Measurements from ENCODE around the gene TTC34. TPM values are rescaled to one million over a fixed set of nuclear protein-coding genes. Genes with fewer than 3 reads are reported as not detected.

Gene TTC34
- total and polyA plus RNA-seq, 2 of the 4 experiments (the other 2 are of a cell fraction) = under 0.01 to 0.09 TPM

DNA sequence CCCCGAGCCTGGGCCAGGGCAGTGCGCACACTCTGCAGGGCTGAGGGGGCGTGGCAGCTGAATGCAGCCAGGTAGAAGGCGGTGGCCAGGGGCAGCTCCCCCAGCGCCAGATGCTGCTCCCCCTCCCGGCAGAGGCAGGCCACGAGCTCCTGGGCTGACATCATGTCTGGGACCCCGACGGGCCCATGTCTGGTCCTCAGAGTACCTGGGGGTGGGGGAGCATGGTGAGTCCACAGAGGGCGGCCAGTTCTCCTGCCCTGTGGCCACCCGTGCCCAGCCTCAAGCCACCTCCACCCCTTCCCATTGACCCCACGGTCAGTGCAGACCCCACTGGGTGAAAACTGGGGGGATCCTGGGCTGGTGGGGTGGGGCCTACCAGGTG, 838 bp downstream of the TTC34 start:
- no peak overlapping the region for H4K8ac ChIP-seq (ENCODE audit: low read depth in 2 of 2, low read length in 2 of 2)
- POLR2A ChIA-PET (ENCODE audit: unreplicated experiment) = no interaction called here
- H2BK20ac ChIP-seq (ENCODE audit: low read depth, low read length) = no peak overlapping the region
- H2AK5ac ChIP-seq (ENCODE audit: low read depth, low read length) = no peak overlapping the region
- H3K9ac ChIP-seq (ENCODE audit: low read depth, low read length) = no peak overlapping the region
- H2BK5ac ChIP-seq (ENCODE audit: low read depth, low read length, poor library complexity, severe bottlenecking) = no peak overlapping the region
- H4K5ac ChIP-seq (ENCODE audit: low read depth, low read length) = no peak overlapping the region
- no peak overlapping the region for H3K14ac ChIP-seq (replicated peaks; ENCODE audit: low read depth, low read length)
- no peak for DNase-seq
- CTCF ChIA-PET = no interaction called here
- no peak overlapping the region for H3K23ac ChIP-seq (ENCODE audit: low read depth, low read length)
- no peak overlapping the region for H3K27ac ChIP-seq (ENCODE audit: insufficient read depth, low read length)
- dilution Hi-C loops (cut with HindIII; ENCODE audit: low sequenced_read_pairs, unreplicated experiment) (no loop called here), in situ Hi-C loops (cut with MboI; ENCODE audit: low sequenced_read_pairs) (no loop called here), intact Hi-C loops (cut with micrococcal nuclease) (no loop called here)
- no peaks in the 10 kb centered on the region for H3K4me1 ChIP-seq (ENCODE audit: control insufficient read depth, insufficient read depth, low read length)
- no peak overlapping the region for H4K91ac ChIP-seq (ENCODE audit: insufficient read depth, low read depth, low read length)
- H3K4me2 ChIP-seq (ENCODE audit: low read depth, low read length) = no peak overlapping the region
- H2BK120ac ChIP-seq (ENCODE audit: low read depth, low read length) = no peak overlapping the region
- H2BK15ac ChIP-seq (ENCODE audit: low read depth, low read length) = no peak overlapping the region
- H3K56ac ChIP-seq (ENCODE audit: extremely low read depth, insufficient read depth, low read length) = no peak overlapping the region
- no peak for TF ChIP-seq MAZ (IDR thresholded peaks at IDR 0.05; ENCODE audit: borderline replicate concordance, low read depth, low read length)
- TF ChIP-seq NFE2L2 (IDR thresholded peaks at IDR 0.05; ENCODE audit: low read depth, low read length) = no peak
- TF ChIP-seq CHD1 (IDR thresholded peaks at IDR 0.05; ENCODE audit: low read depth, low read length) = no peak
- TF ChIP-seq RCOR1 (IDR thresholded peaks at IDR 0.05; ENCODE audit: insufficient replicate concordance, low read length) = no peak
- TF ChIP-seq, protein P1, sequence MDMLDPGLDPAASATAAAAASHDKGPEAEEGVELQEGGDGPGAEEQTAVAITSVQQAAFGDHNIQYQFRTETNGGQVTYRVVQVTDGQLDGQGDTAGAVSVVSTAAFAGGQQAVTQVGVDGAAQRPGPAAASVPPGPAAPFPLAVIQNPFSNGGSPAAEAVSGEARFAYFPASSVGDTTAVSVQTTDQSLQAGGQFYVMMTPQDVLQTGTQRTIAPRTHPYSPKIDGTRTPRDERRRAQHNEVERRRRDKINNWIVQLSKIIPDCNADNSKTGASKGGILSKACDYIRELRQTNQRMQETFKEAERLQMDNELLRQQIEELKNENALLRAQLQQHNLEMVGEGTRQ (IDR thresholded peaks at IDR 0.05; ENCODE audit: low read depth, low read length) = no peak
- TF ChIP-seq SMC3 (IDR thresholded peaks at IDR 0.05; ENCODE audit: low read depth, low read length) = no peak
- no peak for TF ChIP-seq MAFK (IDR thresholded peaks at IDR 0.05; ENCODE audit: low read depth, low read length)
- no peak for TF ChIP-seq FOS (IDR thresholded peaks at IDR 0.05; ENCODE audit: low read depth, low read length)
- TF ChIP-seq, protein P2, sequence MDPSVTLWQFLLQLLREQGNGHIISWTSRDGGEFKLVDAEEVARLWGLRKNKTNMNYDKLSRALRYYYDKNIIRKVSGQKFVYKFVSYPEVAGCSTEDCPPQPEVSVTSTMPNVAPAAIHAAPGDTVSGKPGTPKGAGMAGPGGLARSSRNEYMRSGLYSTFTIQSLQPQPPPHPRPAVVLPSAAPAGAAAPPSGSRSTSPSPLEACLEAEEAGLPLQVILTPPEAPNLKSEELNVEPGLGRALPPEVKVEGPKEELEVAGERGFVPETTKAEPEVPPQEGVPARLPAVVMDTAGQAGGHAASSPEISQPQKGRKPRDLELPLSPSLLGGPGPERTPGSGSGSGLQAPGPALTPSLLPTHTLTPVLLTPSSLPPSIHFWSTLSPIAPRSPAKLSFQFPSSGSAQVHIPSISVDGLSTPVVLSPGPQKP (IDR thresholded peaks at IDR 0.05; ENCODE audit: borderline replicate concordance, low read depth, low read length) = no peak
- TF ChIP-seq RAD21 (IDR thresholded peaks at IDR 0.05; ENCODE audit: low read length) = no peak
- TF ChIP-seq CEBPB (IDR thresholded peaks at IDR 0.05; ENCODE audit: low read depth, low read length) = no peak
- TF ChIP-seq BHLHE40 (IDR thresholded peaks at IDR 0.05; ENCODE audit: low read depth, low read length) = no peak
- TF ChIP-seq MXI1 (IDR thresholded peaks at IDR 0.05; ENCODE audit: borderline replicate concordance, low read depth, low read length) = no peak
- TF ChIP-seq, protein P3, sequence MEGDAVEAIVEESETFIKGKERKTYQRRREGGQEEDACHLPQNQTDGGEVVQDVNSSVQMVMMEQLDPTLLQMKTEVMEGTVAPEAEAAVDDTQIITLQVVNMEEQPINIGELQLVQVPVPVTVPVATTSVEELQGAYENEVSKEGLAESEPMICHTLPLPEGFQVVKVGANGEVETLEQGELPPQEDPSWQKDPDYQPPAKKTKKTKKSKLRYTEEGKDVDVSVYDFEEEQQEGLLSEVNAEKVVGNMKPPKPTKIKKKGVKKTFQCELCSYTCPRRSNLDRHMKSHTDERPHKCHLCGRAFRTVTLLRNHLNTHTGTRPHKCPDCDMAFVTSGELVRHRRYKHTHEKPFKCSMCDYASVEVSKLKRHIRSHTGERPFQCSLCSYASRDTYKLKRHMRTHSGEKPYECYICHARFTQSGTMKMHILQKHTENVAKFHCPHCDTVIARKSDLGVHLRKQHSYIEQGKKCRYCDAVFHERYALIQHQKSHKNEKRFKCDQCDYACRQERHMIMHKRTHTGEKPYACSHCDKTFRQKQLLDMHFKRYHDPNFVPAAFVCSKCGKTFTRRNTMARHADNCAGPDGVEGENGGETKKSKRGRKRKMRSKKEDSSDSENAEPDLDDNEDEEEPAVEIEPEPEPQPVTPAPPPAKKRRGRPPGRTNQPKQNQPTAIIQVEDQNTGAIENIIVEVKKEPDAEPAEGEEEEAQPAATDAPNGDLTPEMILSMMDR (conservative IDR thresholded peaks at IDR 0.05; ENCODE audit: low read depth, low read length) = no peak
- H2AFZ ChIP-seq (replicated peaks; ENCODE audit: low read length, poor library complexity) = no peak overlapping the region
- WGBS, 2 experiments (ENCODE audit: extremely low coverage in 2 of 2, insufficient read length in 1 of 2) = 65% methylated on average over 4 of the region's 12 CpGs; no CpG with 5 or more reads in 1 of the 2 experiments
- no peaks in the 10 kb centered on the region for H3K27me3 ChIP-seq (ENCODE audit: control insufficient read depth, insufficient read depth, low read length)
- no TSS peak for BruUV-seq (replicated peaks)
- H3K4ac ChIP-seq (ENCODE audit: low read depth, low read length) = no peak overlapping the region
- H3K18ac ChIP-seq (ENCODE audit: low read depth, low read length) = no peak overlapping the region
- H3K9me3 ChIP-seq (ENCODE audit: control insufficient read depth, insufficient read depth, low read length) = peaks cover 63% of the 10 kb centered on the region
- no peaks in the 10 kb centered on the region for H4K20me1 ChIP-seq (ENCODE audit: insufficient read depth, low read length)
- H3K4me3 ChIP-seq (ENCODE audit: insufficient read depth, low read depth, low read length) = no peak overlapping the region
- H3K36me3 ChIP-seq (ENCODE audit: control insufficient read depth, insufficient read depth, low read length) = no peaks in the 10 kb centered on the region
- H3K9me1 ChIP-seq (ENCODE audit: insufficient read depth, low read length) = no peaks in the 10 kb centered on the region
- ATAC-seq (ENCODE audit: low read depth) = no peak
- no peaks in the 10 kb centered on the region for H3K79me1 ChIP-seq (ENCODE audit: low read depth in 1 of 2, low read length in 2 of 2)
- H2AK9ac ChIP-seq (replicated peaks; ENCODE audit: low read depth, low read length, poor library complexity) = no peak overlapping the region
